ENCODE results near the gene SMNDC1. TPM values are rescaled to one million over a fixed set of nuclear protein-coding genes. Genes with fewer than 3 reads are reported as not detected.
A peak's percentile ranks its signal among the peaks of the same experiment; 100 is the strongest.

SMNDC1 gene
- total and polyA plus RNA-seq, 4 donors = 18.2 to 34.2 (median 25.5) TPM

DNA sequence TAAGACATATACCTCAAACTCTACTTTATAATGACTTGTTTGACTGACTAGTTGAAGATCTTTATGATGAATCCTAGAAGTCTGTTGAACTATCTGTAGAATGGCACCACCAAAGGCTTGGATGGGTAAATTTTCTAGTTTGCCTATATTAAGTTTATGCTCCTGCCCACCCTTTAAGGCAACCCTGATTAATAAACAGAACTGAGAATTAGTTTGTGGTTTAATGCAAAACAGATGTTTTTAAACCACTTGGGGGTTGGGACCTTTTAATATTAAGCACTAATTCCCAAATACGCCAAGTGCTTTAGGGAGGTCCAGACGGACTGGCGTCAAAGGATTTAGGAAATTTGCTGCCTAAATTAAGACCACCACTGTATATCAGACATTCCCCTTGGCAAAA, 20.5 kb downstream of the SMNDC1 start:
- no peak for DNase-seq
- WGBS, 2 donors = 96 to 98% methylated on average over 3 of the region's 3 CpGs
- H3K9me3 ChIP-seq (ENCODE audit: control insufficient read depth, low read length) = no peaks in the 10 kb centered on the region
- intact Hi-C loops (cut with DNase I) = loop anchor here (5.0 to 10.0 kb wide), 2 partner anchors 392 to 399 kb away; no protein-coding TSS in a partner anchor
- H3K4me3 ChIP-seq (ENCODE audit: low read length in 2 of 2) = no peak overlapping the region
- H3K4me1 ChIP-seq (ENCODE audit: control insufficient read depth in 1 of 2, insufficient read depth in 2 of 2, low read length in 2 of 2) = peaks cover 2 to 4% of the 10 kb centered on the region in 2 donors
- no peak overlapping the region for H3K27ac ChIP-seq (ENCODE audit: low read depth in 1 of 2, low read length in 2 of 2)
- no peaks in the 10 kb centered on the region for H3K27me3 ChIP-seq (ENCODE audit: control insufficient read depth in 1 of 2, insufficient read depth in 2 of 2, low read length in 1 of 2)
- H3K36me3 ChIP-seq (ENCODE audit: control insufficient read depth in 1 of 2, insufficient read depth in 2 of 2, low read length in 1 of 2) = peaks cover 0 to 2% of the 10 kb centered on the region in 2 donors
- no peak for ATAC-seq (ENCODE audit: low FRiP score)

- Histone ChIP-seq H3K27me3 (ENCODE audit: control insufficient read depth in 1 of 2, insufficient read depth in 2 of 2, low read length in 1 of 2) (no peaks in the 10 kb centered on the region), H3K27ac (ENCODE audit: low read depth in 1 of 2, low read length in 2 of 2) (no peak overlapping the region), H3K36me3 (ENCODE audit: control insufficient read depth in 1 of 2, insufficient read depth in 2 of 2, low read length in 1 of 2) (no peaks in the 10 kb centered on the region), H3K9me3 (ENCODE audit: control insufficient read depth, low read length) (no peaks in the 10 kb centered on the region), H3K4me1 (ENCODE audit: control insufficient read depth in 1 of 2, insufficient read depth in 2 of 2, low read length in 2 of 2) (peaks cover 3 to 9% of the 10 kb centered on the region in 2 donors), H3K4me3 (ENCODE audit: low read length in 2 of 2) (no peak overlapping the region)
- ATAC-seq (ENCODE audit: low FRiP score) (peak; percentile 88), DNase-seq (peak in 1 of 2 donors; percentile 59)
- intact Hi-C loops (cut with DNase I) = loop anchor here (2.0 to 5.0 kb wide), 3 partner anchors 57 to 141 kb away; no protein-coding TSS in a partner anchor
- 9 to 14% methylated on average over 6 of the region's 6 CpGs for WGBS, 2 donors
Measured at GRCh38 chr10:110279407-110279986, 25.2 kb downstream of the SMNDC1 start.

- intact Hi-C loops (cut with DNase I) = loop anchor here (2.0 to 5.0 kb wide), 3 partner anchors 56 to 140 kb away; no protein-coding TSS in a partner anchor
- 72 to 75% methylated on average over 7 of the region's 7 CpGs for WGBS, 2 donors
- H3K4me1 ChIP-seq (ENCODE audit: control insufficient read depth in 1 of 2, insufficient read depth in 2 of 2, low read length in 2 of 2) = peaks cover 3 to 11% of the 10 kb centered on the region in 2 donors
- no peak overlapping the region for H3K27ac ChIP-seq (ENCODE audit: low read depth in 1 of 2, low read length in 2 of 2)
- ATAC-seq (ENCODE audit: low FRiP score) = no peak
- no peaks in the 10 kb centered on the region for H3K36me3 ChIP-seq (ENCODE audit: control insufficient read depth in 1 of 2, insufficient read depth in 2 of 2, low read length in 1 of 2)
- no peaks in the 10 kb centered on the region for H3K9me3 ChIP-seq (ENCODE audit: control insufficient read depth, low read length)
- no peaks in the 10 kb centered on the region for H3K27me3 ChIP-seq (ENCODE audit: control insufficient read depth in 1 of 2, insufficient read depth in 2 of 2, low read length in 1 of 2)
- DNase-seq = no peak
- H3K4me3 ChIP-seq (ENCODE audit: low read length in 2 of 2) = no peak overlapping the region
Measured at GRCh38 chr10:110278562-110279406, 25.9 kb downstream of the SMNDC1 start.

- Histone ChIP-seq H3K4me3 (ENCODE audit: low read length in 2 of 2) (no peak overlapping the region), H3K4me1 (ENCODE audit: control insufficient read depth in 1 of 2, insufficient read depth in 2 of 2, low read length in 2 of 2) (peaks cover 3 to 11% of the 10 kb centered on the region in 2 donors), H3K27me3 (ENCODE audit: control insufficient read depth in 1 of 2, insufficient read depth in 2 of 2, low read length in 1 of 2) (no peaks in the 10 kb centered on the region), H3K27ac (ENCODE audit: low read depth in 1 of 2, low read length in 2 of 2) (no peak overlapping the region), H3K36me3 (ENCODE audit: control insufficient read depth in 1 of 2, insufficient read depth in 2 of 2, low read length in 1 of 2) (no peaks in the 10 kb centered on the region), H3K9me3 (ENCODE audit: control insufficient read depth, low read length) (no peaks in the 10 kb centered on the region)
- ATAC-seq (ENCODE audit: low FRiP score) (no peak), DNase-seq (no peak)
- 94 to 99% methylated on average over 2 of the region's 2 CpGs for WGBS, 2 donors
- intact Hi-C loops (cut with DNase I) = loop anchor here in 1 of 2 donors (5.0 kb wide), 1 partner anchor 55 kb away; no protein-coding TSS in a partner anchor
Measured at GRCh38 chr10:110277591-110277990, 27.1 kb downstream of the SMNDC1 start.

GRCh38 chr10:110276603-110277002, 28.1 kb downstream of the SMNDC1 start:
- DNase-seq (no peak), ATAC-seq (ENCODE audit: low FRiP score) (no peak)
- Histone ChIP-seq H3K4me3 (ENCODE audit: low read length in 2 of 2) (no peak overlapping the region), H3K9me3 (ENCODE audit: control insufficient read depth, low read length) (no peaks in the 10 kb centered on the region), H3K27ac (ENCODE audit: low read depth in 1 of 2, low read length in 2 of 2) (no peak overlapping the region), H3K36me3 (ENCODE audit: control insufficient read depth in 1 of 2, insufficient read depth in 2 of 2, low read length in 1 of 2) (no peaks in the 10 kb centered on the region), H3K27me3 (ENCODE audit: control insufficient read depth in 1 of 2, insufficient read depth in 2 of 2, low read length in 1 of 2) (no peaks in the 10 kb centered on the region), H3K4me1 (ENCODE audit: control insufficient read depth in 1 of 2, insufficient read depth in 2 of 2, low read length in 2 of 2) (peaks cover 3 to 10% of the 10 kb centered on the region in 2 donors)
- intact Hi-C loops (cut with DNase I) = loop anchor here in 1 of 2 donors (5.0 kb wide), 1 partner anchor 54 kb away; no protein-coding TSS in a partner anchor
- 94 to 95% methylated on average over 5 of the region's 5 CpGs for WGBS, 2 donors

- peak overlapping the region in 1 of 2 donors; percentile 74 for H3K27ac ChIP-seq (ENCODE audit: low read depth in 1 of 2, low read length in 2 of 2)
- no peak for ATAC-seq (ENCODE audit: low FRiP score)
- no peak for DNase-seq
- WGBS, 2 donors = 66 to 69% methylated on average over 2 of the region's 2 CpGs
- H3K36me3 ChIP-seq (ENCODE audit: control insufficient read depth in 1 of 2, insufficient read depth in 2 of 2, low read length in 1 of 2) = no peaks in the 10 kb centered on the region
- intact Hi-C loops (cut with DNase I) = loop anchor here in 1 of 2 donors (5.0 kb wide), 1 partner anchor 53 kb away; no protein-coding TSS in a partner anchor
- H3K27me3 ChIP-seq (ENCODE audit: control insufficient read depth in 1 of 2, insufficient read depth in 2 of 2, low read length in 1 of 2) = no peaks in the 10 kb centered on the region
- H3K4me1 ChIP-seq (ENCODE audit: control insufficient read depth in 1 of 2, insufficient read depth in 2 of 2, low read length in 2 of 2) = peaks cover 4 to 14% of the 10 kb centered on the region in 2 donors
- H3K9me3 ChIP-seq (ENCODE audit: control insufficient read depth, low read length) = no peaks in the 10 kb centered on the region
- H3K4me3 ChIP-seq (ENCODE audit: low read length in 2 of 2) = no peak overlapping the region
Measured at GRCh38 chr10:110275128-110275729, 29.5 kb downstream of the SMNDC1 start.

DNA sequence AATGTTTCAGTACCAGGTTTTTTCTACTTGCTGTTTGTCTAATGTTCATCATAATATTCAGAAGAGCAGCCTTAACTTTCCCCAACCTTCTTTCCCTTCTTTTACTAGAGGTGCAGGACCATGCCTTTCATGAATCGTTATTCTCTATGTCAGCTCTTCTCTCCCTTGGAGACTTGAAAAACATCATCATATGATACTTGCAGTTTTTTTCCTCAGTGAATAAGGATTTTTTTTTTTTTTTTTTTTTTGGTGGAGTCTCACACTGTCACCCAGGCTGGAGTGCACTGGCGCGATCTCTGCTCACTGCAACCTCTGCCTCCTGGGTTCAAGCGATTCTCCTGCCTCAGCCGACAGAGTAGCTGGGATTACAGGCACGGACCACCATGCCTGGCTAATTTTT, 30.1 kb downstream of the SMNDC1 start:
- WGBS, 2 donors = 85 to 86% methylated on average over 6 of the region's 6 CpGs
- no peaks in the 10 kb centered on the region for H3K27me3 ChIP-seq (ENCODE audit: control insufficient read depth in 1 of 2, insufficient read depth in 2 of 2, low read length in 1 of 2)
- DNase-seq (no peak), ATAC-seq (ENCODE audit: low FRiP score) (no peak)
- no peak overlapping the region for H3K27ac ChIP-seq (ENCODE audit: low read depth in 1 of 2, low read length in 2 of 2)
- intact Hi-C loops (cut with DNase I) = loop anchor here (5.0 kb wide), 2 partner anchors 47 to 52 kb away; no protein-coding TSS in a partner anchor
- H3K36me3 ChIP-seq (ENCODE audit: control insufficient read depth in 1 of 2, insufficient read depth in 2 of 2, low read length in 1 of 2) = no peaks in the 10 kb centered on the region
- H3K4me3 ChIP-seq (ENCODE audit: low read length in 2 of 2) = no peak overlapping the region
- H3K4me1 ChIP-seq (ENCODE audit: control insufficient read depth in 1 of 2, insufficient read depth in 2 of 2, low read length in 2 of 2) = peaks cover 4 to 14% of the 10 kb centered on the region in 2 donors
- no peaks in the 10 kb centered on the region for H3K9me3 ChIP-seq (ENCODE audit: control insufficient read depth, low read length)

- intact Hi-C loops (cut with DNase I) = loop anchor here in 1 of 2 donors (5.0 kb wide), 1 partner anchor 47 kb away; no protein-coding TSS in a partner anchor
- Histone ChIP-seq H3K27me3 (ENCODE audit: control insufficient read depth in 1 of 2, insufficient read depth in 2 of 2, low read length in 1 of 2) (no peaks in the 10 kb centered on the region), H3K4me1 (ENCODE audit: control insufficient read depth in 1 of 2, insufficient read depth in 2 of 2, low read length in 2 of 2) (peaks cover 3 to 16% of the 10 kb centered on the region in 2 donors), H3K27ac (ENCODE audit: low read depth in 1 of 2, low read length in 2 of 2) (peak overlapping the region in 1 of 2 donors; percentile 86), H3K4me3 (ENCODE audit: low read length in 2 of 2) (no peak overlapping the region), H3K9me3 (ENCODE audit: control insufficient read depth, low read length) (no peaks in the 10 kb centered on the region), H3K36me3 (ENCODE audit: control insufficient read depth in 1 of 2, insufficient read depth in 2 of 2, low read length in 1 of 2) (no peaks in the 10 kb centered on the region)
- ATAC-seq (ENCODE audit: low FRiP score) (no peak), DNase-seq (no peak)
Measured at GRCh38 chr10:110274072-110274627, 30.6 kb downstream of the SMNDC1 start.

Measured in aorta (tissue), 5 donors.